Caco-2 (cell line): ENCODE measurements around the gene CENPF. TPM values are rescaled to one million over a fixed set of nuclear protein-coding genes. Genes with fewer than 3 reads are reported as not detected.

Experiments
- BruUV-seq: library from RNA; stranded (reverse); fragments of 400-500 nt; replicated peaks from 2 replicates; lab custom pipeline; 2021; lab: Mats Ljungman, UMichigan
- CTCF ChIA-PET: fragments of 300-600 bp; sonication (Branson Sonifier 250); formaldehyde crosslinking; loops from one replicate; lab custom pipeline; 2022; ENCODE audit warnings: antibody characterized with exemption; lab: Charles Lee
- POLR2A ChIA-PET: fragments of 300-600 bp; sonication (Branson Sonifier 250); formaldehyde crosslinking; loops from one replicate; lab custom pipeline; 2022; ENCODE audit warnings: antibody characterized with exemption; lab: Charles Lee
- DNase-seq, 2 experiments: peaks; one replicate each; pipeline versions ENCODE4 v3.0.0 to v3.0.0-alpha.2; 2020 to 2022
- H3K27me3 ChIP-seq: replicated peaks from 2 replicates; pipeline ENCODE4 v1.6.0; 2011; ENCODE audit warnings: low read length; ENCODE audit not compliant: control insufficient read depth, insufficient read depth
- H3K36me3 ChIP-seq: 2 replicates; pipeline ENCODE4 v1.5.1; 2011; ENCODE audit warnings: low read length; ENCODE audit not compliant: control insufficient read depth, insufficient read depth
- H3K4me1 ChIP-seq: fragments of 250-450 bp; sonication (Bioruptor Pico); 2 replicates; pipeline ENCODE4 v1.5.1; 2020; ENCODE audit warnings: mild to moderate bottlenecking
- H3K4me3 ChIP-seq: 2 replicates; pipeline ENCODE4 v1.5.1; 2011; ENCODE audit warnings: low read depth, mild to moderate bottlenecking, control low read depth, low read length
- H3K9me3 ChIP-seq: fragments of 250-450 bp; sonication (Bioruptor Pico); 2 replicates; pipeline ENCODE4 v1.5.1; 2020; ENCODE audit warnings: mild to moderate bottlenecking, moderate library complexity
- H3K27ac Mint-ChIP-seq: one replicate; pipeline ENCODE4 v1.8.0; 2022; ENCODE audit warnings: mixed read lengths; ENCODE audit not compliant: unreplicated experiment
- H3K27me3 Mint-ChIP-seq: one replicate; pipeline ENCODE4 v1.8.0; 2022; ENCODE audit warnings: mixed read lengths; ENCODE audit not compliant: insufficient read depth, unreplicated experiment
- H3K36me3 Mint-ChIP-seq: one replicate; pipeline ENCODE4 v1.8.0; 2022; ENCODE audit warnings: mild to moderate bottlenecking, mixed read lengths; ENCODE audit not compliant: insufficient read depth, unreplicated experiment
- H3K4me1 Mint-ChIP-seq: one replicate; pipeline ENCODE4 v1.8.0; 2022; ENCODE audit warnings: low read depth, mixed read lengths; ENCODE audit not compliant: unreplicated experiment
- H3K4me3 Mint-ChIP-seq: one replicate; pipeline ENCODE4 v1.8.0; 2022; ENCODE audit warnings: mild to moderate bottlenecking, moderate library complexity, mixed read lengths; ENCODE audit not compliant: unreplicated experiment
- H3K9me3 Mint-ChIP-seq: one replicate; pipeline ENCODE4 v1.8.0; 2022; ENCODE audit warnings: mixed read lengths; ENCODE audit not compliant: unreplicated experiment
- intact Hi-C: fragments of 100-400 bp; cut with micrococcal nuclease; formaldehyde crosslinking; loops from one replicate; pipeline ENCODE4 v1.10.0; 2022; ENCODE audit not compliant: unreplicated experiment
- total RNA-seq: library from RNA; stranded (reverse); gene quantifications from 2 replicates; pipeline ENCODE4 v1.2.3, GENCODE V29; 2022
- TF ChIP-seq, protein P1 (sequence below), 2 experiments: fragments of 200-600 bp in 1 of 2; IDR thresholded peaks; 1 replicate in 1 of 2; 2 replicates in 1 of 2; pipeline versions ENCODE4 v1.5.1 to v1.8.0; 2011 to 2022; ENCODE audit warnings: antibody characterized with exemption in 1 of 2, control low read depth in 1 of 2, inconsistent platforms in 1 of 2, low read depth in 1 of 2, low read length in 1 of 2, mild to moderate bottlenecking in 1 of 2, moderate library complexity in 1 of 2; ENCODE audit not compliant: insufficient read depth in 1 of 2, severe bottlenecking in 1 of 2, unreplicated experiment in 1 of 2

The CENPF gene
- total RNA-seq, 1 experiment from 2014 or later = 145 TPM

DNA sequence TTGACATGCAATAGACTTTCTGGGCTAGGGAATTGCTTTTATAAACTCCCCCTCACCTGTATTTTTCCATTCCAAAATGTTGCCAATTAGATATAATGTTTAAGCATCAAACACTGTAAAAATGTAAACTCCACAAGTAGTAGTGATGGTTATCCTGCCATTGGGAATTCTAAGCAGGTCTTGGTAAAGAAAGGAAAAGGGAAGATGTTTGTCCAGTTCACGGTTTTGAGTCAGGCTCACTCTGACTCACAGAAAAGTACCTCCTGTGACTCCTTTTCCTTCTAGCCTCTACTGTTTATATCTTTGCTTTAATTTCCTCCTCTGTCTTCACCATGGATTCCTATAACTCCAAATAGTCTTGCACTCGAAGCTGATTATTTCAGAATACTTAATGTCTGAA, 32.6 kb upstream of the CENPF start:
- H3K4me3 ChIP-seq = no peak overlapping the region
- DNase-seq = no peak
- POLR2A ChIA-PET = no interaction called here

DNA sequence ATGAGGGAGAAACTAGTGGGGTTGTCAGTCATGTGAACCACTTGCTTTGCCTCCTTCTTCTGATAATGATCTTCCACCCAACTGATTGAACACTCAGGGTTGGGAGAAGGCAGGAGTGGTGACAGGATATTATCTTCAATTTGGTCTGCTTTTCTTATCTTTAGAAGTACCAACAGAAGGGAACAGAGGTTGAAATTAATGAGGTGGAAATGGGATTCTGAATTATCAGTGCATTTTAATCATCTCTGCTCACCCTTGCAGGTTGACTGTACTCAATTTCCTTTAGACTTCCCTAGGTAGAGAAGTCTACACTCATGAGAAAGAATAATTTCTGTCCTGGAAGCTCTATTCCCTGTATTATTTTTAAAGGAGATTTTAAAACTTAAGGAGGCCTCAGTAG, 31.7 kb upstream of the CENPF start:
- BruUV-seq = no TSS peak
- Mint-ChIP-seq H3K9me3 (peaks cover 6% of the 10 kb centered on the region), H3K27ac (no peak overlapping the region), H3K4me3 (no peak overlapping the region), H3K27me3 (no peaks in the 10 kb centered on the region), H3K4me1 (peaks cover 12% of the 10 kb centered on the region), H3K36me3 (peaks cover 6% of the 10 kb centered on the region)
- H3K27me3 ChIP-seq = no peaks in the 10 kb centered on the region
- H3K9me3 ChIP-seq = peaks cover 8% of the 10 kb centered on the region
- DNase-seq = no peak
- no peak overlapping the region for H3K4me3 ChIP-seq
- intact Hi-C loops = no loop called here
- TF ChIP-seq, protein P1, sequence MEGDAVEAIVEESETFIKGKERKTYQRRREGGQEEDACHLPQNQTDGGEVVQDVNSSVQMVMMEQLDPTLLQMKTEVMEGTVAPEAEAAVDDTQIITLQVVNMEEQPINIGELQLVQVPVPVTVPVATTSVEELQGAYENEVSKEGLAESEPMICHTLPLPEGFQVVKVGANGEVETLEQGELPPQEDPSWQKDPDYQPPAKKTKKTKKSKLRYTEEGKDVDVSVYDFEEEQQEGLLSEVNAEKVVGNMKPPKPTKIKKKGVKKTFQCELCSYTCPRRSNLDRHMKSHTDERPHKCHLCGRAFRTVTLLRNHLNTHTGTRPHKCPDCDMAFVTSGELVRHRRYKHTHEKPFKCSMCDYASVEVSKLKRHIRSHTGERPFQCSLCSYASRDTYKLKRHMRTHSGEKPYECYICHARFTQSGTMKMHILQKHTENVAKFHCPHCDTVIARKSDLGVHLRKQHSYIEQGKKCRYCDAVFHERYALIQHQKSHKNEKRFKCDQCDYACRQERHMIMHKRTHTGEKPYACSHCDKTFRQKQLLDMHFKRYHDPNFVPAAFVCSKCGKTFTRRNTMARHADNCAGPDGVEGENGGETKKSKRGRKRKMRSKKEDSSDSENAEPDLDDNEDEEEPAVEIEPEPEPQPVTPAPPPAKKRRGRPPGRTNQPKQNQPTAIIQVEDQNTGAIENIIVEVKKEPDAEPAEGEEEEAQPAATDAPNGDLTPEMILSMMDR (IDR thresholded peaks at IDR 0.05; ENCODE audit: insufficient read depth in 1 of 2, low read depth in 1 of 2, low read length in 1 of 2, severe bottlenecking in 1 of 2, unreplicated experiment in 1 of 2) = no peak
- no peaks in the 10 kb centered on the region for H3K4me1 ChIP-seq
- CTCF ChIA-PET = no interaction called here
- POLR2A ChIA-PET = no interaction called here
- no peaks in the 10 kb centered on the region for H3K36me3 ChIP-seq

More for the DNA sequence above, 32.6 kb upstream of the CENPF start:
- TF ChIP-seq, protein P1 (IDR thresholded peaks at IDR 0.05; ENCODE audit: insufficient read depth in 1 of 2, low read depth in 1 of 2, low read length in 1 of 2, severe bottlenecking in 1 of 2, unreplicated experiment in 1 of 2) = no peak
- H3K27ac Mint-ChIP-seq = no peak overlapping the region
- CTCF ChIA-PET = no interaction called here
- no peaks in the 10 kb centered on the region for H3K27me3 Mint-ChIP-seq
- H3K36me3 ChIP-seq = no peaks in the 10 kb centered on the region
- no peaks in the 10 kb centered on the region for H3K4me1 ChIP-seq
- BruUV-seq = no TSS peak
- H3K36me3 Mint-ChIP-seq = peaks cover 3% of the 10 kb centered on the region
- H3K27me3 ChIP-seq = no peaks in the 10 kb centered on the region
- H3K9me3 ChIP-seq = peaks cover 1% of the 10 kb centered on the region
- H3K4me1 Mint-ChIP-seq = peaks cover 12% of the 10 kb centered on the region
- intact Hi-C loops = no loop called here
- no peak overlapping the region for H3K4me3 Mint-ChIP-seq
- no peaks in the 10 kb centered on the region for H3K9me3 Mint-ChIP-seq

DNA sequence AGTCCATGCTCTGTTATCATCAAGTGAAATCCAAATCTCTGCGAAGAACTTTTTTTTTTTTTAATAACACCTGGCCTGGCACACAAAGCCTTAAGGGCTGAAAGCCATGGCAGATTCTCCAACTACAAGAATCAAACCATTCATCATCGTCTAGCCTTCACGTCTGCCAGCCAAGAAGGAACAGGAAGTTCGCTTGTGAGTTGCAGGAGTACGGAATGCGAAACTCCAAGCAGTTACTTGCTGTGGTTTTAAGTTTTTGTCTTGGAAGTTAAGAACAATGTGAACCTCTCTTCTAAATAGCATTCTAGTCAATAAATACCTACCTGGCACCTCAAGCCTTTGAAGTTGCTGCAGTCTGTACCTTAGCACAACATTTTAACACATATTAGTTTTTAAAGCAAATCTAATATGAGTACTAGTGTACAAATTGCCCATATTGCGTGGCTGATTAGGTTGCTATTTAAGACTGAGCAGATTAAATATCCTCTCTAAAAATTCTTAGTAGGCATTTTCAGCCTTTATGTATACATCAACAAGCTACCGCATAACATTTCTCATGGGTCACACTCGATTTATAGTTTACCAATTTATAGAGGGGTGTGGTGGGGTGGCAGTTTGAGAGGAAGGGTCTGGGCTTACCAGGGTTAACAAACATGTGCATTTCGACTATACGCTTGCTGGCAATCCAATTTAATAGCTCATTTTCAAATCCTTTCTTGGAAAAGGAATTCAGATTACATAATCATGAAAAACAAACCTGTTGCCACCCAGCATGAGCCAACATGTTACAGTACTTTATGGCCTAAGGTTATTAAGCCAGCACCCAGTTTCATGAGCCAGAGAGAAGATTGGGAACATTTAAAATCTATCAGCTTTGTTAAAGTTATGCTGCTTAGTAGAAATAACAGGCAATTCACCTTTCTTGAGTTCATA, 29.3 kb upstream of the CENPF start:
- Mint-ChIP-seq H3K4me3 (no peak overlapping the region), H3K27me3 (no peaks in the 10 kb centered on the region), H3K9me3 (peaks cover 13% of the 10 kb centered on the region)

More for the DNA sequence above, 29.3 kb upstream of the CENPF start:
- TF ChIP-seq, protein P1 (IDR thresholded peaks at IDR 0.05; ENCODE audit: insufficient read depth in 1 of 2, low read depth in 1 of 2, low read length in 1 of 2, severe bottlenecking in 1 of 2, unreplicated experiment in 1 of 2) = no peak
- no peak overlapping the region for H3K27ac Mint-ChIP-seq
- no TSS peak for BruUV-seq
- Histone ChIP-seq H3K36me3 (no peaks in the 10 kb centered on the region), H3K9me3 (peaks cover 14% of the 10 kb centered on the region), H3K27me3 (no peaks in the 10 kb centered on the region), H3K4me1 (no peaks in the 10 kb centered on the region), H3K4me3 (no peak overlapping the region)
- POLR2A ChIA-PET = interaction anchor here (0.6 kb wide), 1 partner anchor 22 kb away, joined by 3 read pairs; the partner anchor contains the start of gene PTPN14
- DNase-seq = no peak
- intact Hi-C loops = no loop called here
- CTCF ChIA-PET = interaction anchor here (0.8 kb wide), 1 partner anchor 22 kb away, joined by 3 read pairs; the partner anchor contains the start of gene PTPN14
- peaks cover 12% of the 10 kb centered on the region for H3K4me1 Mint-ChIP-seq
- H3K36me3 Mint-ChIP-seq = peaks cover 6% of the 10 kb centered on the region
